Measurements from ENCODE around the gene HCAR2. TPM values are rescaled to one million over a fixed set of nuclear protein-coding genes. Genes with fewer than 3 reads are reported as not detected.
"Not testable (repeated sequence)": the region's sequence is repeated elsewhere in the genome, so short reads cannot be mapped to it uniquely, and the experiment has no call there.

The HCAR2 gene
- total RNA-seq, 1 experiment from 2014 or later: not detected

GRCh38 chr12:122665759-122666158, 37.4 kb downstream of the HCAR2 start:
- DNase-seq (ENCODE audit: low read depth): no peak

- no peak for DNase-seq (ENCODE audit: low read depth)
Observed at GRCh38 chr12:122665349-122665748, 37.8 kb downstream of the HCAR2 start.

- DNase-seq (ENCODE audit: low read depth): no peak
Observed at GRCh38 chr12:122661938-122662337, 41.2 kb downstream of the HCAR2 start.

- no peak for DNase-seq (ENCODE audit: low read depth)
Observed at GRCh38 chr12:122661246-122661645, 41.9 kb downstream of the HCAR2 start.

- no peak for DNase-seq (ENCODE audit: low read depth)
Observed at GRCh38 chr12:122659579-122659978, 43.6 kb downstream of the HCAR2 start.

GRCh38 chr12:122656298-122656697, 46.9 kb downstream of the HCAR2 start:
- no peak for DNase-seq (ENCODE audit: low read depth)

GRCh38 chr12:122653291-122653690, 49.9 kb downstream of the HCAR2 start:
- not testable (repeated sequence) for DNase-seq (ENCODE audit: low read depth)

GRCh38 chr12:122651520-122652224, 51.5 kb downstream of the HCAR2 start:
- no peak for DNase-seq (ENCODE audit: low read depth)

Other genes with a start within 250 kb of the HCAR2 start
- 14.6 and 15.1 TPM in 2 replicates for gene ZCCHC8, start 202.4 kb downstream of the HCAR2 start, total RNA-seq (2014; rRNA removed)
- 50.9 and 52.0 TPM in 2 replicates for gene RSRC2, start 176.4 kb downstream of the HCAR2 start, total RNA-seq (2014; rRNA removed)
- 39.7 and 41.7 TPM in 2 replicates for gene KNTC1, start 176.1 kb downstream of the HCAR2 start, total RNA-seq (2014; rRNA removed)
- not detected in 2 replicates for gene HCAR3, start 13.5 kb upstream of the HCAR2 start, total RNA-seq (2014; rRNA removed)
- gene HCAR1, start 27.5 kb upstream of the HCAR2 start, total RNA-seq (2014; rRNA removed): not detected in 2 replicates
- 46.4 and 48.8 TPM in 2 replicates for gene DENR, start 49.5 kb upstream of the HCAR2 start, total RNA-seq (2014; rRNA removed)
- gene CCDC62, start 71.2 kb upstream of the HCAR2 start, total RNA-seq (2014; rRNA removed): 0.38 and 0.40 TPM in 2 replicates
- 14.1 and 15.6 TPM in 2 replicates for gene HIP1R, start 132.1 kb upstream of the HCAR2 start, total RNA-seq (2014; rRNA removed)
- gene VPS37B, start 192.8 kb upstream of the HCAR2 start, total RNA-seq (2014; rRNA removed): 62.8 and 66.0 TPM in 2 replicates

All from LHCN-M2 (cell line).